ENCODE measurements around the gene ATP8A2. TPM values are rescaled to one million over a fixed set of nuclear protein-coding genes. Genes with fewer than 3 reads are reported as not detected.

Gene ATP8A2
- total and polyA plus RNA-seq, 2 of the 4 experiments (the other 2 are of a cell fraction) = 0.02 to 0.18 TPM

DNA sequence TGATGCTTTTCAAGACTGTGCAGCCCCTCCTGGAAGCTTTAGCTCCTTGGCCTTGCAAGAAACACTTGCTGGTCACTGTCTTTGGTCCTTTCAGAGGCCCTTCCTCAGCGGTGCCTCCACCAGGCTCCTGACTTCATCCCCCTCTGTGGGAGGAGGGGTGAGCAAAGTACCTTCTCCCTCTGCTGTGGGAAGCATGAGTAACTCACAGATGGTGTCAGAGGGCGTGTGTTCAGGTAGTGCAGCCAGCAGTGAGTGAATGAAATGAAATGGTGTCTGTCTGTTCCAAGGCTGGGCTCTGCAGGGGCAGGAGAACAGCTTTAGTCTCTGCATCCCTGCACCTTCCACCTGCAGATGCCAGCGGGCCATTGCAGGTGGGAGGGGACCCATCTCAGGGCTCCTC lies 577.1 kb downstream of the ATP8A2 start:
- Histone ChIP-seq H3K79me1 (ENCODE audit: low read depth in 1 of 2, low read length in 2 of 2) (no peaks in the 10 kb centered on the region), H3K23ac (ENCODE audit: low read depth, low read length) (no peak overlapping the region), H3K9me3 (ENCODE audit: control insufficient read depth, insufficient read depth, low read length) (peaks cover 2% of the 10 kb centered on the region; the same call in 1 of the 2 replicates), H2AFZ (replicated peaks; ENCODE audit: low read length, poor library complexity) (no peak overlapping the region), H2BK15ac (ENCODE audit: low read depth, low read length) (no peak overlapping the region), H3K18ac (ENCODE audit: low read depth, low read length) (no peak overlapping the region), H3K4ac (ENCODE audit: low read depth, low read length) (no peak overlapping the region), H3K56ac (ENCODE audit: extremely low read depth, insufficient read depth, low read length) (no peak overlapping the region), H2AK9ac (replicated peaks; ENCODE audit: low read depth, low read length, poor library complexity) (no peak overlapping the region), H2AK5ac (ENCODE audit: low read depth, low read length) (no peak overlapping the region), H2BK20ac (ENCODE audit: low read depth, low read length) (no peak overlapping the region), H4K8ac (ENCODE audit: low read depth in 2 of 2, low read length in 2 of 2) (no peak overlapping the region), H3K4me3 (ENCODE audit: insufficient read depth, low read depth, low read length) (no peak overlapping the region), H3K27ac (ENCODE audit: insufficient read depth, low read length) (no peak overlapping the region), H2BK5ac (ENCODE audit: low read depth, low read length, poor library complexity, severe bottlenecking) (no peak overlapping the region), H4K91ac (ENCODE audit: insufficient read depth, low read depth, low read length) (no peak overlapping the region), H4K20me1 (ENCODE audit: insufficient read depth, low read length) (no peaks in the 10 kb centered on the region), H3K4me1 (ENCODE audit: control insufficient read depth, insufficient read depth, low read length) (no peaks in the 10 kb centered on the region), H3K27me3 (ENCODE audit: control insufficient read depth, insufficient read depth, low read length) (no peaks in the 10 kb centered on the region), H3K14ac (replicated peaks; ENCODE audit: low read depth, low read length) (no peak overlapping the region), H3K4me2 (ENCODE audit: low read depth, low read length) (no peak overlapping the region), H3K9ac (ENCODE audit: low read depth, low read length) (no peak overlapping the region), H2BK120ac (ENCODE audit: low read depth, low read length) (no peak overlapping the region), H3K36me3 (ENCODE audit: control insufficient read depth, insufficient read depth, low read length) (no peaks in the 10 kb centered on the region), H4K5ac (ENCODE audit: low read depth, low read length) (no peak overlapping the region), H3K9me1 (ENCODE audit: insufficient read depth, low read length) (no peaks in the 10 kb centered on the region)
- in situ Hi-C loops (cut with MboI; ENCODE audit: low sequenced_read_pairs) (no loop called here), dilution Hi-C loops (cut with HindIII; ENCODE audit: low sequenced_read_pairs, unreplicated experiment) (no loop called here), intact Hi-C loops (cut with micrococcal nuclease) (no loop called here)
- DNase-seq = no peak
- WGBS, 2 experiments (ENCODE audit: extremely low coverage in 2 of 2, insufficient read length in 1 of 2) = no CpG with 5 or more reads among the region's 3 CpGs
- POLR2A ChIA-PET (ENCODE audit: unreplicated experiment) = no interaction called here
- no TSS peak for BruUV-seq (replicated peaks)
- CTCF ChIA-PET = no interaction called here
- TF ChIP-seq, protein P1, sequence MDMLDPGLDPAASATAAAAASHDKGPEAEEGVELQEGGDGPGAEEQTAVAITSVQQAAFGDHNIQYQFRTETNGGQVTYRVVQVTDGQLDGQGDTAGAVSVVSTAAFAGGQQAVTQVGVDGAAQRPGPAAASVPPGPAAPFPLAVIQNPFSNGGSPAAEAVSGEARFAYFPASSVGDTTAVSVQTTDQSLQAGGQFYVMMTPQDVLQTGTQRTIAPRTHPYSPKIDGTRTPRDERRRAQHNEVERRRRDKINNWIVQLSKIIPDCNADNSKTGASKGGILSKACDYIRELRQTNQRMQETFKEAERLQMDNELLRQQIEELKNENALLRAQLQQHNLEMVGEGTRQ (IDR thresholded peaks at IDR 0.05; ENCODE audit: low read depth, low read length) = no peak
- TF ChIP-seq MXI1 (IDR thresholded peaks at IDR 0.05; ENCODE audit: borderline replicate concordance, low read depth, low read length) = no peak
- TF ChIP-seq FOS (IDR thresholded peaks at IDR 0.05; ENCODE audit: low read depth, low read length) = no peak
- TF ChIP-seq RFX5 (IDR thresholded peaks at IDR 0.05; ENCODE audit: low read depth, low read length) = no peak
- TF ChIP-seq, protein P2, sequence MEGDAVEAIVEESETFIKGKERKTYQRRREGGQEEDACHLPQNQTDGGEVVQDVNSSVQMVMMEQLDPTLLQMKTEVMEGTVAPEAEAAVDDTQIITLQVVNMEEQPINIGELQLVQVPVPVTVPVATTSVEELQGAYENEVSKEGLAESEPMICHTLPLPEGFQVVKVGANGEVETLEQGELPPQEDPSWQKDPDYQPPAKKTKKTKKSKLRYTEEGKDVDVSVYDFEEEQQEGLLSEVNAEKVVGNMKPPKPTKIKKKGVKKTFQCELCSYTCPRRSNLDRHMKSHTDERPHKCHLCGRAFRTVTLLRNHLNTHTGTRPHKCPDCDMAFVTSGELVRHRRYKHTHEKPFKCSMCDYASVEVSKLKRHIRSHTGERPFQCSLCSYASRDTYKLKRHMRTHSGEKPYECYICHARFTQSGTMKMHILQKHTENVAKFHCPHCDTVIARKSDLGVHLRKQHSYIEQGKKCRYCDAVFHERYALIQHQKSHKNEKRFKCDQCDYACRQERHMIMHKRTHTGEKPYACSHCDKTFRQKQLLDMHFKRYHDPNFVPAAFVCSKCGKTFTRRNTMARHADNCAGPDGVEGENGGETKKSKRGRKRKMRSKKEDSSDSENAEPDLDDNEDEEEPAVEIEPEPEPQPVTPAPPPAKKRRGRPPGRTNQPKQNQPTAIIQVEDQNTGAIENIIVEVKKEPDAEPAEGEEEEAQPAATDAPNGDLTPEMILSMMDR (conservative IDR thresholded peaks at IDR 0.05; ENCODE audit: low read depth, low read length) = no peak
- no peak for TF ChIP-seq CHD1 (IDR thresholded peaks at IDR 0.05; ENCODE audit: low read depth, low read length)
- TF ChIP-seq CEBPB (IDR thresholded peaks at IDR 0.05; ENCODE audit: low read depth, low read length) = no peak
- TF ChIP-seq MAFK (IDR thresholded peaks at IDR 0.05; ENCODE audit: low read depth, low read length) = no peak
- no peak for TF ChIP-seq MAZ (IDR thresholded peaks at IDR 0.05; ENCODE audit: borderline replicate concordance, low read depth, low read length)
- no peak for TF ChIP-seq BHLHE40 (IDR thresholded peaks at IDR 0.05; ENCODE audit: low read depth, low read length)
- no peak for TF ChIP-seq POLR2A (IDR thresholded peaks at IDR 0.05; ENCODE audit: low read depth, low read length)
- no peak for TF ChIP-seq RCOR1 (IDR thresholded peaks at IDR 0.05; ENCODE audit: insufficient replicate concordance, low read length)
- TF ChIP-seq NFE2L2 (IDR thresholded peaks at IDR 0.05; ENCODE audit: low read depth, low read length) = no peak
- ATAC-seq (ENCODE audit: low read depth) = no peak
